Esophagus squamous epithelium (tissue), 4 donors: ENCODE data around the gene CPED1.

Experiments
- CTCF ChIP-seq, 6 experiments: fragments of 450-650 bp in 4 of 6; fragments of 200-600 bp in 2 of 6; sonication (generic) in 2 of 6; IDR thresholded peaks; one replicate each; pipeline ENCODE4 v1.5.1; 2016 to 2019; ENCODE audit warnings: antibody characterized with exemption in 6 of 6, mild to moderate bottlenecking in 4 of 6, moderate library complexity in 4 of 6
- POLR2A ChIP-seq, 4 donors: fragments of 450-650 bp; IDR thresholded peaks; one replicate each; pipeline ENCODE4 v1.6.1; 2017; ENCODE audit warnings: antibody characterized with exemption in 4 of 4, mild to moderate bottlenecking in 4 of 4, moderate library complexity in 3 of 4

- no peak for TF ChIP-seq POLR2A (IDR thresholded peaks at IDR 0.05)
- TF ChIP-seq CTCF (IDR thresholded peaks at IDR 0.05) = no peak
Observed at GRCh38 chr7:121026577-121027111, 38.1 kb downstream of the CPED1 start.
